Liver (tissue), 9 donors: Measurements from ENCODE around the gene TMEM204. TPM values are rescaled to one million over a fixed set of nuclear protein-coding genes. Genes with fewer than 3 reads are reported as not detected.
A peak's percentile ranks its signal among the peaks of the same experiment; 100 is the strongest.

Source experiments
- DNase-seq: peaks from one replicate; pipeline ENCODE4 v3.0.0-alpha.2; 2017; ENCODE audit warnings: low spot score
- H3K27ac ChIP-seq, 2 donors: one replicate each; pipeline ENCODE4 v1.7.0; 2013; ENCODE audit warnings: inconsistent platforms in 2 of 2, low read length in 2 of 2, control low read depth in 1 of 2, low read depth in 1 of 2, mild to moderate bottlenecking in 1 of 2
- H3K27me3 ChIP-seq, 4 donors: one replicate each; pipeline versions ENCODE4 v1.6.1 to v1.7.0; 2013; ENCODE audit warnings: low read length in 3 of 4, inconsistent platforms in 1 of 4, mild to moderate bottlenecking in 1 of 4, moderate library complexity in 1 of 4; ENCODE audit not compliant: control insufficient read depth in 4 of 4, insufficient read depth in 4 of 4
- H3K36me3 ChIP-seq, 4 donors: one replicate each; pipeline versions ENCODE4 v1.6.1 to v1.7.0; 2013; ENCODE audit warnings: low read length in 3 of 4, mild to moderate bottlenecking in 3 of 4, low read depth in 1 of 4, moderate library complexity in 1 of 4; ENCODE audit not compliant: control insufficient read depth in 4 of 4, insufficient read depth in 3 of 4
- H3K4me1 ChIP-seq, 4 donors: one replicate each; pipeline versions ENCODE4 v1.6.1 to v1.7.0; 2013; ENCODE audit warnings: low read length in 3 of 4, mild to moderate bottlenecking in 3 of 4, moderate library complexity in 1 of 4; ENCODE audit not compliant: control insufficient read depth in 4 of 4, insufficient read depth in 4 of 4
- H3K4me3 ChIP-seq, 3 donors: one replicate each; pipeline versions ENCODE4 v1.6.1 to v1.7.0; 2013; ENCODE audit warnings: low read length in 3 of 3, control low read depth in 1 of 3, low read depth in 1 of 3, mild to moderate bottlenecking in 1 of 3
- H3K9ac ChIP-seq, 2 donors: one replicate each; pipeline ENCODE4 v1.7.0; 2013; ENCODE audit warnings: low read length in 2 of 2, mild to moderate bottlenecking in 2 of 2, moderate library complexity in 2 of 2, control low read depth in 1 of 2, low read depth in 1 of 2
- H3K9me3 ChIP-seq, 4 donors: one replicate each; pipeline versions ENCODE4 v1.6.1 to v1.7.0; 2013; ENCODE audit warnings: low read length in 3 of 4; ENCODE audit not compliant: control insufficient read depth in 4 of 4
- CTCF ChIP-seq: fragments of 150-350 bp; IDR thresholded peaks from 2 replicates; pipeline ENCODE4 v1.5.1; 2017; ENCODE audit warnings: improper control_type of control experiment, low read depth, low read length; ENCODE audit not compliant: missing input control
- EGR1 ChIP-seq, 2 donors: IDR thresholded peaks; 2 replicates each; pipeline ENCODE4 v1.6.1; 2016 to 2018; ENCODE audit warnings: antibody characterized with exemption in 2 of 2, low read depth in 2 of 2
- GABPA ChIP-seq, 2 donors: IDR thresholded peaks in 1 of 2; conservative IDR thresholded peaks in 1 of 2; 2 replicates each; pipeline ENCODE4 v1.6.1; 2016; ENCODE audit warnings: antibody characterized with exemption in 2 of 2, mild to moderate bottlenecking in 1 of 2, moderate library complexity in 1 of 2
- HNF4A ChIP-seq, 2 donors: conservative IDR thresholded peaks; 2 replicates each; pipeline ENCODE4 v1.6.1; 2016; ENCODE audit warnings: antibody characterized with exemption in 2 of 2, mild to moderate bottlenecking in 2 of 2
- HNF4G ChIP-seq: IDR thresholded peaks from 2 replicates; pipeline ENCODE4 v1.6.1; 2016; ENCODE audit warnings: antibody characterized with exemption
- MAX ChIP-seq: IDR thresholded peaks from 2 replicates; pipeline ENCODE4 v1.6.1; 2016; ENCODE audit warnings: antibody characterized with exemption
- NR2F2 ChIP-seq: IDR thresholded peaks from 2 replicates; pipeline ENCODE4 v1.6.1; 2016; ENCODE audit warnings: antibody characterized with exemption
- RAD21 ChIP-seq, 2 donors: IDR thresholded peaks; 2 replicates each; pipeline ENCODE4 v1.6.1; 2016; ENCODE audit warnings: antibody characterized with exemption in 2 of 2, mild to moderate bottlenecking in 2 of 2
- REST ChIP-seq: IDR thresholded peaks from 2 replicates; pipeline ENCODE4 v1.6.1; 2016; ENCODE audit warnings: antibody characterized with exemption, mild to moderate bottlenecking
- RXRA ChIP-seq, 2 donors: IDR thresholded peaks; 2 replicates each; pipeline ENCODE4 v1.6.1; 2017 to 2018; ENCODE audit warnings: antibody characterized with exemption in 2 of 2, mild to moderate bottlenecking in 1 of 2
- TAF1 ChIP-seq: conservative IDR thresholded peaks from 2 replicates; pipeline ENCODE4 v1.6.1; 2016; ENCODE audit warnings: antibody characterized with exemption, mild to moderate bottlenecking
- WGBS: extraction: QIAGEN DNeasy Blood & Tissue Kit; methylation state at CpG from one replicate; pipeline ENCODE4 v1.1.7; 2013; 5-methylcytosine and 5-hydroxymethylcytosine counted together
- polyA plus RNA-seq, 2 donors: library from polyadenylated mRNA; stranded (reverse) in 1 of 2; unstranded in 1 of 2; fragments of 200-250 nt in 1 of 2; fragments of >200 nt in 1 of 2; fragmentation: Nextera tagmentation in 1 of 2; extraction: Ambion mirVana in 1 of 2; gene quantifications; one replicate each; pipeline versions ENCODE4 v1.2.1 to v1.2.3, GENCODE V29; 2013 to 2015
- total RNA-seq, 2 donors: library from RNA; depleted of rRNA; stranded (reverse); fragments of >200 nt; gene quantifications; one replicate each; pipeline ENCODE4 v1.2.3, GENCODE V29; 2014
- donor health status: healthy.
- donor health status: healthy.
- donor health status: healthy.
- donor health status: healthy.
- donor health status: healthy.

The TMEM204 gene
- total and polyA plus RNA-seq, 4 donors, result 3.5 to 14.4 (median 10.7) TPM

GRCh38 chr16:1563786-1564185 is 30.3 kb downstream of the TMEM204 start:
- no peaks in the 10 kb centered on the region for H3K27me3 ChIP-seq
- no peaks in the 10 kb centered on the region for H3K4me1 ChIP-seq
- no peak overlapping the region for H3K27ac ChIP-seq
- no peak overlapping the region for H3K4me3 ChIP-seq
- peaks cover 0 to 21% (median 6%) of the 10 kb centered on the region in 4 donors for H3K36me3 ChIP-seq
- TF ChIP-seq REST (no peak), NR2F2 (no peak), TAF1 (no peak)
- no peak for DNase-seq
- WGBS, result 96% methylated on average over 20 of the region's 20 CpGs
- no peak overlapping the region for H3K9ac ChIP-seq
- H3K9me3 ChIP-seq, result no peaks in the 10 kb centered on the region

GRCh38 chr16:1564325-1564724 is 30.9 kb downstream of the TMEM204 start:
- Histone ChIP-seq H3K27ac (no peak overlapping the region), H3K9ac (no peak overlapping the region), H3K4me1 (no peaks in the 10 kb centered on the region), H3K4me3 (no peak overlapping the region), H3K36me3 (peaks cover 0 to 17% (median 6%) of the 10 kb centered on the region in 4 donors), H3K27me3 (no peaks in the 10 kb centered on the region), H3K9me3 (no peaks in the 10 kb centered on the region)
- WGBS, result 82% methylated on average over 9 of the region's 9 CpGs
- DNase-seq, result no peak
- TF ChIP-seq HNF4G (no peak), REST (no peak), RAD21 (IDR thresholded peaks at IDR 0.05) (peak in 1 of 2 donors; percentile 29), CTCF (peak; percentile 13), RXRA (IDR thresholded peaks at IDR 0.05) (no peak), HNF4A (conservative IDR thresholded peaks at IDR 0.05) (no peak), EGR1 (IDR thresholded peaks at IDR 0.05; ENCODE audit: low read depth in 2 of 2) (no peak), TAF1 (no peak), GABPA (IDR thresholded peaks at IDR 0.05 in 1 of 2, conservative IDR thresholded peaks at IDR 0.05 in 1 of 2) (no peak), MAX (no peak), NR2F2 (no peak)
